T1000 (cell line): ENCODE data around the gene SPTSSB.

Experiments
- DNase-seq: peaks from one replicate; lab custom pipeline; 2025; ENCODE audit warnings: mixed read lengths; lab: John Stamatoyannopoulos, UW

Gene SPTSSB

DNA sequence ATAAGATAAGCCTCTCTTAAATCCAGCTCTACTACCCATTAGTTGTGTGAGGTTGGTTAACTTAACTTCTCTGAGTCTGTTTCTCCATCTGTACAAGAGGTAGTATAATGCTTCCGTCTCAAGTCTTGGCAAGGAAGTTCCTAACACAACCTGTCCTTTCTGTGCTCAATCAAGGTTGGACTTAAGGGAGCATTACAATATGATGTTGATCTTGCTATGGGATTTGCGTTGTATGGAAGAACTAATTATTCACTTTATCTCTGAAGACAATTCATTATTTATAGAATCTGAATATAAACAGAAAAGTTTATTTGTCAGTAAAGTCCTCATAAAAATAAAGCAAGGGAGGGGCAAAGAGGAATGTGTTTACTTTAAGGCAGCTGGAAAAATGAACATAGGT is 18.9 kb upstream of the SPTSSB start:
- DNase-seq = no peak

DNA sequence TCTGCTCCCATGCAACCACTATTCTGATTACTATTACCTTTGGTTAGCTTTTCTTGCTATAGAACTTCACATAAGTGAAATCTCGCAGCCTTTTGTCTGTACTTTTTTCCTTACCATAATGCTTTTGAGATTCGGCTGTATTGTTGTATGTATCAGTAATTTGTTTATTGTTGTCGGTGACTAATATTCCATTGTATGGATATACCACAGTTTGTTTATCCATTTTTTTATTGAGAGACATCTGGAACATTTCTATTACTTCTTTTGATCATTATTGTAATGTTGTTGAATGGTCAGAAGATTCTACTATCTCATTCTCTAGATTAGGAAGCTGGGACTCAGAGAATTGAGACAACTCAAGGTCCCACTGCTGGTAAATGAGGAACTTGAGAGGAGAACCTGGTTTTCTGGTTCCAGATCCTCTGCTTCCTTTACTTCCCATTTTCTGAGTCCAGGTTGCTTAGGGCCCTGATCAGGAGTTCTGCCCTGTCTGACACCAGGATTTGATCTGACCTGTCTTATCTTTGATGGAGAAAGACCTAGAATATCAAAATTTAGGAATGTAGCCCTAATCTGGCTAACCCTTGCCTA is 18.2 kb upstream of the SPTSSB start:
- DNase-seq = no peak

DNA sequence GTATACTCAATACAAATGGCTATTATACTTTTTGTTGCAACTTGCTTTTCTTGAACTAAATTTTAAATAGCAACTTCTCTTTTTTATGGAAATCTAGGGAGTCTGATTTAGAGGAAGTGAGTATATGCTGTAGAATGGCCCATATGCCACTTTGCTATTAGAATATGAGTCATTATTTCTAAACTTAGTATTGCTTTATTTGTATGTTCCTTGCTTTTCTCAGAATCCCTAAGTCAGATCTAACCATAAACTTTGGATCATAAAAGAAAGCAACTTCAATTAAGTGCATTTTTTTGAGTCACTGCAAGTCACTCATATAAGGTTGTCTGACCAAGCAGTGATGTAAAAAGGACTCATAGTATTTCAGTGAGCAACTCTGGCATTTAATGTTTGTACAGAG is 17.5 kb upstream of the SPTSSB start:
- no peak for DNase-seq

DNA sequence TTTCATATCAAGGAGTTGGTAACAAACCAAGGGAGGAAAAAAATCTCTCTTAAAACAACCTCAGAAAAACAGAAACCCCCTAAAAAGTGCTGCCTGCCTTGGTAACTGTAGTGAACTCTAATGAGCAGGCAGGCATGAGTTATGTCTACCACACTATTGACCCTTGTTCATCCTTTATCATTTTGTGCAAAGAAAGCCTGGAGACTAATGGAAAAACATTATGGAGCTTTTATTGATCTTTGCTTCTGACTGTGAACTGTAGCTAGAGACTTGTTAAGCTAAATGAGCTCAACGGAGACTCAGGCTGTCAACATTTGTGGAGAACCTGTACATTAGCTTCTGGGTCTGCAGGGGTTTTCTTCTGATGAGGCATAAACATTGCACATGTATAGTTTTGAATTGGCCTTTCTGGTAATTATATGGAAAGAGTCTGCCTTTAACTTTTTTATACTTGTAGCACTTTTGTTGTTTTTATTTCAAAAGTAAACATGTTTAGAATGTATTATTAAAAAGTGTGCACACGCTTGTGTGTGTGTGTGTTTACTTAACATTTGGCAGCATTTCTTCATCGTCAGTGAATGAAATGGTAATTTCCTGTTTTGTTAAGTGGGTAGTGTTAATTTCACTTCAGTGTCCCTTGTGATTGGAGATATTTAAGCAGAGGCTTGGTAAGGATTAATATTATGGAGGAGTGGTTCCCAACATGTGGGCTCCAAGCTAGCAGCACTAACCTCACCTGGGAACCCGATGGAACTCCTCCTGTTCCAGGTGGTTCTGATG is 15.9 kb upstream of the SPTSSB start:
- no peak for DNase-seq

DNA sequence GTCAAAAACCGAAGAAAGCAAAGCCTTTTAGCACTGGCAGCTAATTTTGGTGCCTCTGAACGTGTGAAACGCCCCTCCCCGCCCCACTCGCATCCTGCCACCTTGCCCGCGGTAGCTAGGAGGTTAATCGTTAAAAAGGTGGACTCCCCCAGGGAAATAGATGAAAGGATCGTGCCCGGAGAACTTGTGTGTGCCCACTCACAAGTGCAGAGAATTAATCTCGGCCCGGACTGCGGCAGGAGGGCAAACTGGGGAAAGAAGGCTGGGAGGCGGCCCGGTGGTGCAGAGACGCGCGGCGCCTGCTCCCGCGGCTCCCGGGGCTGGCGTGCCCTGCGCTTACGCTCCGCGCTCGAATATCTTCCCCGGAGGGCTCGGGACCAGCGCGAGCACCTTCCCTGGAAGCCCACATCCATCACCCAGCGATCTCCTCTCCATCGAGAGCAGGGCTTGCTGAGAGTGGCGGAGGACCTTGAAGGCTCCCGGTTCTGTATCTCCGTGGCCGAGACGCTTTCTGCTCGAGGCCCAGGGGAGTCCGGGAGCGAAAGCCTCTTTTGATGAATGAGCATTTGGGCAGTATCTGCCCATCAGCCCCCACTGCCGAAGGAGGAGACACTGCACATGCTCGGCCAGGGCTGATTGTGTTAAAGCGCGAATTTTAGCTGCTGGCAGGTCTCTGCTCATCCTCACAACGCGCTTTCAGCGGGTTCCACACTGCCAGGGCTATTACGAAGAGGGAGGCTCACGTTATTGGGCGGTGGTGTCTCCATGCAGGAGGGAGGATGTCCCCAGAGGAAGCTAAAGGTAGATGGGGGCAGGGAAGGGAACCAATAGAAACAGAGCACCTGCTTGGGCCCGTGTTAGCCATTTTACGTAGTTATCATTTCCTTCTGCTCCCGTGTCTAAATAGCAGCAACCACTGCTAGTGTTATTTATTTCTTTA is 1.3 kb upstream of the SPTSSB start:
- no peak for DNase-seq

DNA sequence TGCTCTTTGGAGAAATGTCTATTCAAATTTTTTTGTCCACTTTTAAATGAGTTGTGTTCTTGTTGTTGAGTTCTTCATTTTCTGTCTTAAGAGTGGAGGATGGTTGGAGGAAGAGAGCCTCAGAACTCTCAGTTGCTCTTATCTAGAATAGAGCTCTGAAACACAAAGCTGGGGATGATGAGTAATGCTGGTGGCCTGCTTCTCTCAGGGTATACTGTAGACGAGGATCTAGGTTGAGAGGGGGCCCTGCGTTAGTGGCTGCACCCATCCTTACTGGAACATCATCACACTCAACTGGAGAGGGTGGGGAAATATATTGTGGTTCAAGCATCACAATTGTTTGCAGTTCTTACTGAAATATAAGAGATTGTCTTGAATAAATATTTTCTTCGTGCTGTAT is 1.8 kb downstream of the SPTSSB start:
- no peak for DNase-seq

DNA sequence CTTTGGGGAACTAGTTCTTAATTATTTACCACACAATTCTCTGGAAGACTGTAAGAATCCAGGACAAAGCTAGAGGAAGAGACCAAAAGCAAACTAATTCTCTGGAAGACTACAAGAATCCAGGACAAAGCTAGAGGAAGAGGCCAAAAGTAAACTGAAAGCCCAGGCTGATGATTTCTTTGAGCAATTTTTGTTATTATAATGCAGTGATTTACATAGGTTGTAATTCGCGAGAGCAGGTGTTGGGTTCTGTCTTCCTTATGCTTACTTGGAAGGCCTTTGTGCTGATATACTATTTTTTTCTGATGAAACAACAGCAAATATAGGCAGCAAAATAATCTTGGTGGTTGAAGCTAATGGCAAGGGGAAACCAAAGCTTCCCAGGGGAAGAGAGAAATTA is 5.2 kb downstream of the SPTSSB start:
- DNase-seq = no peak

DNA sequence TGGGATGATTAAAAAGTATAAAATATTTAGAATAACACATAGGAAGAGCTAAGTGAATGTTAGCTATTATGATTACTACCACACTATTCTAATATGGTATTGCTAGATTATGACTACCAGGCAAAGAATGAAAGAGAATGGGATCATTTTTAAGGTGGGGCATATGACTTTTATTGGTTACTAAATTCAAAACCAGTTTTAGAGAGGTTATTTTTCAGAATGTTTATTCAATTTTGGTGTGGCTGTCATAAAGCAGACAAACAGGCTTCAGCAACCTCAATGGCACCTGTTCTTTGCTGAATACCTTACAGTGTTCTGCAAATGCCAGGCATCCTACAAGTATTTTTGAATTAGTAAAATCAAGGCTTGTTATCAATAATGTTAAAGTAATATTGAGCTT is 12.8 kb downstream of the SPTSSB start:
- no peak for DNase-seq

DNA sequence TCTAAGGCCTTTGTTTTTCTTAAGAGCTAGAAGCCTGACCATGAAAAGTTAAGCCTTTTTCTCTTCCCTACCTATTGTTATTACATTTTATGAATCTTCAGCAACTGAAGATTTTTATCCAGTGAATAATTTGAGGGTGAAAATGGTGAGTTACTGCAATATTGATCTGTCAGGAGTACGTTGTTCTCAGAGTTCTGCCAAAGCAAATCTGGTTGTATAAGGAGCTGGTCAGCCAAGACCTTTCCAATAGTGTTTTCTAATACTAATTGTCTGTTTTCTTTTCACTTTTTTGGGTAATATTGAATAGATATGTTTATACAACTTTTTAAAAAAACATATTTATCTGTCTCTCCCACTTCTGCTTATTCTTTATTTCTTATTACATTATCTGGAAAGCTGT is 15.0 kb downstream of the SPTSSB start:
- no peak for DNase-seq

DNA sequence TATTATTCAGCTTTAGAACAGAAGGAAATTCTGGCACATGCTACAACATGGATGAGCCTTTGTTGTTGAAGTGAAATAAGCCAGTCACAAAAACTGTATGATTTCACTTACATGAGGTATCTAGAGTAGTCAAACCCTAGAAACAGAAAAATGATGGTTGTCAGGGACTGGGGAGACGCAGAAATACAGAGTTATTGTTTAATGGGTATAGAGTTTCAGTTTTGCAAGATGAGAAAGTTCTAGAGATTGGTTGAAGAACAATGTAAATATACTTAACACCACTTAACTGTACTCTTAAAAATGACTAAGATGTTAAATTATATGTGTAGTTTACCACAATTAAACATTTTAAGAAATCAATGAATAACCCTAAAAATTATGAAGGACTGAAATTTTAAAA is 15.8 kb downstream of the SPTSSB start:
- DNase-seq = no peak

DNA sequence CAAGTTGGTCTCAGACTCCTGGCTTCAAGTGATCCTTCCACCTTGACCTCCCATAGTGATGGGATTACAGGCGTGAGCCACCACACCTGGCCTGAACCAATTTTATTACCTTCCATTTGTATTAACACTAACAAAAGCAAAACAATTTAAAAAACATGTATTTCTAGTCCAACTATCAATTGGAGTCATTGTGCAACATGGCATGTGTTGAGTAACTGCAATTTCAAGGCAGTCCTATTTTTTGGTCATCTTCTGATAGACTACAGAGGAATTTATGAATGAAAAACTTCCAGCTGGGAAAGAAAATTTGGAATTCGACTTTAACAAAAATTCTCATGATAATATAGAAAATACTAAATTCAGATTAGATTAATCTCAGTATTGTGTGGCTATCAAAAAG is 16.8 kb downstream of the SPTSSB start:
- no peak for DNase-seq

DNA sequence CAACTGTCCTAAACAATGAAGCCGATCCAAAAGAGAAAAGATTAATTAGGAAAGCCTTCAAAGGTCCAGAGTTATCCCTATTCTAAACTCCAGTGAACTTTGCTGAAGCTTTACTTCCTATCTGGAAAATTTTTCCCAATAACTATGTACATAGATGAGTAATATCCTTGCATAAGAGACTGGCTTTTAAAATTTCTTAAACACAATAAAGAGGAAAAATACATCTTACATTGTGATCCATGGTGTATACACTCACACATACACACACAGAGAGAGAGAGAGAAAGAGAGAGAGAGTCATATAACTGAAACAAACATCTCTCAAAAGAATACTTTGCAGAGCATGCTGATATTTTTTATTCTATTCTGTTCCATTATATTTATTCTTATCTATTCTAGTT is 20.0 kb downstream of the SPTSSB start:
- DNase-seq = no peak

DNA sequence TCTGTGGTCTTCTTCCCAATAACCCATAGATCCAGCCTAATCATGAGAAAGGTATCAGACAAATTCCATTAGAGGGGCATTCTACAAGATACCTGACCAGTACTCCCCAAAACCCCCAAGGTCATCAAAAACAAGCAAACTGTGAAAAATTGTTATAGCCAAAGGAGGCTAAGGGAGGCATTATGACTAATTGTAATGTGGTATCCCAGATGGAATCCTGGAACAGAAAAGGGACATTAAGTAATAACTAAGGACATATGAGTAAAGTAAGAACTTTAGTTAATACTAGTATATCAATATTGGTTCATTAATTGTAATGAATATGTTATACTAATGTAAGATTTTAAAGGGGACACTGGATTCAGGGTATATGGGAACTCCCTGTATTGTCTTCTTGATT is 20.4 kb downstream of the SPTSSB start:
- no peak for DNase-seq

DNA sequence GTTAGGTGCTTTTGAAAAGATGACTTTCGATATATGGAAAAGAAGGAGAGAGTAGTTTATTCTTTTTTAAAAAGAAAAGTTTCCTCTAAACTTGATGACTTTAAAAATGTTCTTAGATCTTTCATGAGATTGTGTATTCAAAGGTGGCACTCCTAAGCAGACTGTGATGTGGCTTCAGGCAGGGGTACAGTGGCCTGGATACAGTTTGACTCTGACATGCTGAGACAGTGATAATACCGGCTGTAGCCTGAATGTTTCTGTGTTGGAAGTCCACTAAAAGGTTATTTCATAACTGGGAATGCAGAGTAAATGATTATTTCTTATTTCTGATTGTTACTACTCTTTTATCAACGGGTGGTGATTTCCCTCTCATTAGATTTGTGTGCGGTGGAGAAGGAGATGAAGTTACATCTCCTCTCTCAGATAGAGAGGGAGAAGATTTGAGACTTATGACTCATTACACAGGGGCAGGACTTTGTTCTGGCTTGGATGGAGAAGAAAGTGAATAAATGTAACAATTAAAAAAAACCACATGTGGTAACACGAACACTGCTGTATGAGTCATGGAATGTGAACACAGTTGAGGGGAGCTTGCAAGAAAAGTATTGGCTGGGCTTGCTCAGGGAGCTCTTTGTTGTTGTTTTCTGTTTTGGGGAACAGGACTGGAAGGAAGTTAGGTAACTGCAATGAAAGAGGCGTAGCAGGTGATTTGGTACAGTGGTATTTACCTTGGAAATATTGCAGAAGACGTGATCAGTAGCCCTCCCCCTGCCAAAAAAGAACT is 21.6 kb downstream of the SPTSSB start:
- no peak for DNase-seq

DNA sequence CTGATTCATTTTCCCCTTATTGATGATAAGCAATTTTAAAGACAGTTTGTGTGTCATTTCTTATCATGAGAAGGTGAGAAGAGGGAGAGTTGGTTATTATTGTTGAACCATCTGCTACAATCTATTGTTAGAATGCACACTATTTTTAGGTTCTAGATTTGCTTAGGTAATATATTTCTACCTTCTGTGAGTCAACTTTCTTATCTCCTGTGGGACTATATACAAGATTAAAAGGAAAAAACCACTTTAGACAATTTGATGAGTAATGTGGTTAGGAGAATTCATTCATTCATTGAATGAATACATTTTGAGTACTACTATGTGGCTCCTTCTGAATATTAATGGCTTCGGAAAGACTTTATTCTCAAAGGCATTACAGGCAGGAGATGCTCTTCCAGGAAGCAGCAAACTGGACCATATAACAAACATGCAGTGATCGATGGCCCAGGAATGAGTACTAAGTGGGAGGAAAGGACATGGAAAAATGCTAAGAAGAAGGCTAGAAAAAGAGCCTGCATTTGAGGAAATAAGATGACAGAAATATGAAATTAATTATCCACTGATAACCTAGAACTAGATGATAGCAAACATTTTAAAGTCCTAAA is 22.4 kb downstream of the SPTSSB start:
- no peak for DNase-seq

DNA sequence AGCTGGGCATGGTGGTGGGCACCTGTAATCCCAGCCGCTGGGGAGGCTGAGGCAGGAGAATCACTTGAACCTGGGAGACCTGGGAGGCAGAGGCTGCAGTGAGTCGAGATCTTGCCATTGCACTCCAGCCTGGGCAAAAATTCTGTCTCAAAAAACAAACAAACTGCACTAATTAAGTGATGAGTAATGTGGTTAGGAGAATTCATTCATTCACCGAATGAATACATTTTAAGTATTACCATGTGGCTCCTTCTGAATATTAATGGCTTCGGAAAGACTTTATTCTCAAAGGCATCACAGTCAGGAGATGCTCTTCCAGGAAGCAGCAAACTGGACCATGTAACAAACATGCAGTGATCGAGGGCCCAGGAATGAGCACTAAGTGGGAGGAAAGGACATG is 23.6 kb downstream of the SPTSSB start:
- no peak for DNase-seq

DNA sequence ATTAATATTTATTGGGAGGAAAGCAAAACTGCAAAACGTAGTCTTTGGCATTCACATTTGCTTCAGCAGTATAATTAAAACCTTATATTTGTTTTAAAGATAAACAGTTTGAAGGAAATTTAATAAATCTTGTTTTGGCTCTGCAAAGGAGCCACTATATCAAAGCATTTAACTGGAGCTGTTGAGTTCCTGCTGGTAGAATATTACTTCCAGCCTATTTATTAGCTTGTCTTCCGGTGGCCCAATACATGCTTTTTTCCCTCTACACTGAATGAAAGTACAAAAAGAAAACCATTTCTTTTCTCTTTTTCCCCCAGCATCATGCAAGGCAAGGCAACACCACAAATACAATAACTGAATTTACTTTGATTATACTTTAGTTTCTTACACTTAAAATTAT is 26.3 kb downstream of the SPTSSB start:
- no peak for DNase-seq

DNA sequence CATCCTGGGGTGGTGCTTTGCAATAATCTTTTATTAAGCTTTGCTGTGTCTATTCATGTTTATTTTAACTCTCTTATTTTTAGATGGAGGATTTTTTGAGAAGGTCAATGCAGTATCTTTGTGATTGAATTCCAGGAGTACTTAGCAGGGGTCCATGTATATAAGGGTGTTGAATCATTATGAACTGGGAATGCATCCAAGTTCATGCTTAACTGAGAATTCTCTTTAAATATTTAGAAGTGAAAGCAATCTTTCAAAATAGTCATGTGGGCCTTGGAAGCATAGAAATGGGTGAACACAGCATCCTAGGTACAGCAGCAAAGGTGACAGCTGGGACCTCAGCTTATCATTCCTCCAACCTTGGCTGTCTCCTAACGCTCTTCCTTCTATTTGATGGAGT is 27.3 kb downstream of the SPTSSB start:
- no peak for DNase-seq

DNA sequence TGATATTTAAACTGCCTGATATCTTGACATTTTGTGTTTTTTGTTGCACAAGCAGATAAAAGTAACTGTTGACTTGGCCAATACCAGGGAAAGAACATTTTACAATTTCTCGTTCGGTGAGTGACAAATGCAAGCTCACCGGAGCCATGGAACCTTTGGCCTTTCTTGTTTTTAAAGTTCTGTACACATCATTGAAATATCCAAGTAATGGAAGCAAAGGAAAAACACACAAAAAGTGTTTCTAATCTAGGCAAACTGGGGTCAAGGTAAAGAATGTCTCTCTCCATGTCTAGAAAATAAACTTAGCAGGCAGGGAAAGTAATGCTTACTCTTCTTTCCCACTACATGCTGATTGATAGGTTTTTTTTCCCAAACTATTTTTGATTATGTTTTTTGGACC is 27.8 kb downstream of the SPTSSB start:
- DNase-seq = no peak

DNA sequence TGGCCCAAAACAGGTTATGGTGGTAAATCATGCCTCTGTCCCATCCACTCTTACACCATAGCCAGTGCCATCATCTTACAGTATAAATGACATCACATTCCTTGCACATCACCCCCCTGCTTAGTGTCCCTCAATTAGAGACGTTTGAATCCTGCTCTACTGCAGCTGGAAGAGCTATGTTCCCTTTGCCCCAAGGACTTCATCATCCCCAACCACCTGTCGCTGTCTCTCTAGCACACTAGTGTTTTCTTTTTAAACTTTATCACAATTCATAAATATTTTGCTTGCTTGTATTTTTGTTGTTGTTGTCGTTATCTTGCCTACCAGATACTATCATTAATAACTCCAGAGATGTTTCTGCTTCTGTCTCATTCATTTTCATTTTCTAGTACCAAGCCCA is 28.7 kb downstream of the SPTSSB start:
- DNase-seq = no peak
